GM19468 (cell line): ENCODE data around the gene FAM111A.
"Not testable (repeated sequence)": the region's sequence is repeated elsewhere in the genome, so short reads cannot be mapped to it uniquely, and the experiment has no call there.

Experiments
- ATAC-seq: cut with Tn5 transposase; IDR thresholded peaks from one replicate; pipeline ENCODE4 v1.9.1; 2021; ENCODE audit warnings: mild to moderate bottlenecking, moderate library complexity, moderate number of reproducible peaks; ENCODE audit not compliant: unreplicated experiment; ENCODE audit errors: extremely low read depth

The FAM111A gene, protein sequence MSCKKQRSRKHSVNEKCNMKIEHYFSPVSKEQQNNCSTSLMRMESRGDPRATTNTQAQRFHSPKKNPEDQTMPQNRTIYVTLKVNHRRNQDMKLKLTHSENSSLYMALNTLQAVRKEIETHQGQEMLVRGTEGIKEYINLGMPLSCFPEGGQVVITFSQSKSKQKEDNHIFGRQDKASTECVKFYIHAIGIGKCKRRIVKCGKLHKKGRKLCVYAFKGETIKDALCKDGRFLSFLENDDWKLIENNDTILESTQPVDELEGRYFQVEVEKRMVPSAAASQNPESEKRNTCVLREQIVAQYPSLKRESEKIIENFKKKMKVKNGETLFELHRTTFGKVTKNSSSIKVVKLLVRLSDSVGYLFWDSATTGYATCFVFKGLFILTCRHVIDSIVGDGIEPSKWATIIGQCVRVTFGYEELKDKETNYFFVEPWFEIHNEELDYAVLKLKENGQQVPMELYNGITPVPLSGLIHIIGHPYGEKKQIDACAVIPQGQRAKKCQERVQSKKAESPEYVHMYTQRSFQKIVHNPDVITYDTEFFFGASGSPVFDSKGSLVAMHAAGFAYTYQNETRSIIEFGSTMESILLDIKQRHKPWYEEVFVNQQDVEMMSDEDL

GRCh38 chr11:59142530-59143507 is at the start of gene FAM111A:
FAM111A (plus strand) TSS chr11:59142856; CDS start chr11:59148873, 6,017 bp downstream.
- ATAC-seq = peak; percentile 59

GRCh38 chr11:59093576-59093975 is 49.1 kb upstream of the FAM111A start:
- ATAC-seq = not testable (repeated sequence)

DNA sequence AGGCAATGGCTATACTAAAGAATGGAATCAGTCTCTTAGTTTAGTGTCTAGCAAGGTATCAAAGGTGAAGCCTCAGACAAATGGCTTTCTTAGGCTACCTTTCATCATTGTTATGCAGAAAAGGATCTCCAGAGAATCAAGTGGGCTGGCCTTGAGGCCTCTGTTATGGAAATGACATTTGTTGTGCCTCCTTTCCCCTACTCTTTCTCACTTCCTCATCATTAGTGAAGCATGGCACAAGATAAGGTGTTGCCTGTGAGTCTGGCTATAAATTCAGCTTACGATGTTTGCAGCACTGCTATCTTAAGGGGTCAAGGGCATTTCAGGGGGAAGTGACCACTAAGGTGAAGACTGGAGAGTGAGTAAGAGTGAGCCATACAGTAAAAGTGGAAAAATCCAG is 47.4 kb upstream of the FAM111A start:
- peak; percentile 84 for ATAC-seq

DNA sequence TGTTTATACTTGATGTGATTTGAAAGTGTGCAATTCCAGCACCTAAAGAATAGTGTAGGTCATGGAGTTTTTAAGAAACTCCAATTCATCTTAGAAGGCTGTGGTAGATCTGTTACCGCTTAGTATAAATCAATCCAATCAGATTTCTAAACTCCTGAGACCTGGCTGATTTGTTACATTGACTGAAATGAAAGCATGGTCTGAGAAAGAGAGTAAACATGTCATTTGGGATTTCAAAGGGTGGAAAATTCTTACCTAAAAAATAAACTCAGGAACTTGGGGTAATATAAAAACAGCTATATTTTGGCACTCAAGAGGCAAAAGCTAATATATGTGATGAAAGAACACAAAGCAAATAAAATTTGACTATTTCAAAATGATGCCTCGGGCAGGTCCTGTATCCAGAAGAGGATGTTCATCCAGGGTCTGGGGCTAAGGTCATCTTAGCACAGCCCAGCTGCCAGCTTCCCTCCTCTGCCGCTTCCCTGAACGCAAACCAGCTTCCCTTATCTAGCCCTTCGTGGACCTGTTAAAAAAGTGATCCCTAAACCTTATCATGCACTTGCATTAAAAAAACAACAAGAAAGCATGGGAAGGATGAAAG is 46.6 kb upstream of the FAM111A start:
- not testable (repeated sequence) for ATAC-seq

GRCh38 chr11:59097113-59097708 is 45.4 kb upstream of the FAM111A start:
- ATAC-seq = no peak

GRCh38 chr11:59097938-59098337 is 44.7 kb upstream of the FAM111A start:
- not testable (repeated sequence) for ATAC-seq

- ATAC-seq = peak; percentile 50
Observed at GRCh38 chr11:59102259-59102765, 40.3 kb upstream of the FAM111A start.

- peak; percentile 61 for ATAC-seq
Observed at GRCh38 chr11:59106363-59107336, 36.0 kb upstream of the FAM111A start, which contains the start of gene FAM111B. FAM111B (plus strand) TSS chr11:59107237; CDS start chr11:59109626, 2,389 bp downstream.

GRCh38 chr11:59107721-59108120 is 34.9 kb upstream of the FAM111A start:
- ATAC-seq = not testable (repeated sequence)

DNA sequence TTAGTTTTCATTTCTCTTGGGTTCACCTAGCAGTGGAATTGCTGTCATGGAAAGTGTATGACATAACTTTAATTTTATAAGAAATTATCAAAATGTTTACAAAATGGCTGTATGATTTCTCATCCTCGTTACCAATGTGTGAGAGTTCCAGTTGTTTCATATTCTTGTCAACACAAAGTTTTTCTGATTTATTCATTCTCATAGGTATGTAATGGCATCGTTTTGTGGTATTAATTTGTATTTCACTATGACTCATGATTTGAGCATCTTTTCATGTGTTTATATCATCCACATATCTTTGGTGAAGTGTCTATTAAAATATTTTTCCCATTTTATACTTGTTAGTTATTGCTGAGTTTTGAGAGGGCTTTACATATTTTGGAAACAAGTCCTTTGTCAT is 30.2 kb upstream of the FAM111A start:
- ATAC-seq = no peak

GRCh38 chr11:59114344-59114743 is 28.3 kb upstream of the FAM111A start:
- no peak for ATAC-seq

DNA sequence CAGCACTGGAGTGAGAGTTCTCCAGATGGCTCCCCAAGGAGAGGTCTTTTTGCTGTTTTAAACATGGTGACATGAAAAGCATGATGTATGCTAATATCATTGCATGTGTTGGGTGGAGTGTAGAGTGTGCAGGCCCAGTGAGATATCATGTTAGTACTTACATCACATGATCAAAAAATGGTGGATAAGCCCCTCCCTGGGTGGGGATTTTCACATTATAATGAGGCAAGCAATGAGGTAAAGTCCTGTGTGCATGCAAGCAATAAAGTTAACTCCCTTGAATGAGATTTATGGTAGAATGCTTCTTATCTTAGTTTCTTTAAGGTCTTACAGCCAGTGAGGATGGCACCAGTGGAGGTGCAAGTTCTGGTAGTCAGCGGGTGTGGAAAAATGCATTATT is 27.1 kb upstream of the FAM111A start:
- no peak for ATAC-seq

DNA sequence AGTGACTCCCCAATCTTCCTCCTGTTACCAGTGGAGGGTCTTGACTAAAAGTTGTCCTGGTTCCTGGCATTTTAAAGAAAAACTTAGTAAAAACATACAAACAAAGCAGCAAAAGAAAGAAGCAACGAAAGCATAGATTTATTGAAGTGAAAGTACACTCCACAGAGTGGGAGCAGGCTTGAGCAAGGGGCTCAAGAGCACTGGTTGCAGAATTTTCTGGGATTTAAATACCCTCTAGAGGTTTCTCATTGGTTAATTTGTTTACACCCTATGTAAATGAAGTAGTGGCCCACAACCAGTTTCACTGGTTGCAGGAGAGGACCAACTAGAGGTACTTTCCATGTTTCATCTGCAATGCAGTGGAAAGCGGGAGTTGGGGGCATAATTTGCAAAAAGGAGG is 24.9 kb upstream of the FAM111A start:
- no peak for ATAC-seq

DNA sequence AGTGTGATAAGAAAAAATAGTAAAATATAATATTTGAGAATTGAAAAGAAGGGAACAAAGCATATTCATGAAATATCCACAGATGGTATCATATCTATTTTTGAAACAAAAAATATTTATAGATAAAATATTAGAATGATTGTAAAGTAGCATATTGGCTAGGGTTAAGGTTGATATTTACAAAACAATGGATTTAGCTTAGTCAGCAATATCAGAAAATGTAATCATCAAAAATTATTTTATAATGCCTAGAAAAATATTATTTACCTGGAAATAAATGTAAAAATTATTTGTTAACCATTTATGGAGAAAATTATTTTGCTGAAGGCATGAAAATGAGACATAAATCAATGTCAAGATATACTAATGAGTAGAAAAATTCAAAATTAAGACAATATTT is 22.8 kb upstream of the FAM111A start:
- no peak for ATAC-seq

GRCh38 chr11:59135648-59136461 is 6.8 kb upstream of the FAM111A start:
- ATAC-seq = peak; percentile 75

GRCh38 chr11:59136551-59136950 is 6.1 kb upstream of the FAM111A start:
- not testable (repeated sequence) for ATAC-seq

GRCh38 chr11:59137190-59137589 is 5.5 kb upstream of the FAM111A start:
- ATAC-seq = no peak
